ENCODE data around the gene SPATS2.
A peak's percentile ranks its signal among the peaks of the same experiment; 100 is the strongest.
"Not testable (repeated sequence)": the region's sequence is repeated elsewhere in the genome, so short reads cannot be mapped to it uniquely, and the experiment has no call there.

The SPATS2 gene

GRCh38 chr12:49367381-49368239 is at the start of gene SPATS2:
Gene SPATS2, plus strand, starts transcription at chr12:49367462. Its CDS starts 93,551 bp downstream, at chr12:49461013.
- no peaks in the 10 kb centered on the region for H4K20me1 ChIP-seq (ENCODE audit: control insufficient read depth, insufficient read depth, low read depth, low read length)
- H3F3A ChIP-seq (ENCODE audit: control insufficient read depth, insufficient read depth): peaks cover 17% of the 10 kb centered on the region
- H3K4me1 ChIP-seq (ENCODE audit: control insufficient read depth, low read length): peaks cover 34% of the 10 kb centered on the region
- peak within 1 kb of the TSS; percentile 84 for H3K27ac ChIP-seq (ENCODE audit: low read depth, low read length)
- H3K4me3 ChIP-seq (ENCODE audit: low read length): peak within 1 kb of the TSS; percentile 95
- no peaks in the 10 kb centered on the region for H3K9me2 ChIP-seq (replicated peaks; ENCODE audit: control insufficient read depth, low read length)
- H3K4me2 ChIP-seq (ENCODE audit: low read length): peak within 1 kb of the TSS; percentile 96
- H3K9me3 ChIP-seq (ENCODE audit: control insufficient read depth, insufficient read depth, low read length): no peaks in the 10 kb centered on the region
- TF ChIP-seq EZH2phosphoT487 (IDR thresholded peaks at IDR 0.05; ENCODE audit: borderline replicate concordance, low read length) (no peak), CTCF (IDR thresholded peaks at IDR 0.05; ENCODE audit: low read depth, low read length, poor library complexity, severe bottlenecking) (no peak)
- peaks cover 9% of the 10 kb centered on the region; the same call in 1 of the 2 replicates for H3K36me3 ChIP-seq (ENCODE audit: control insufficient read depth, low read length)
- H3K27me3 ChIP-seq (ENCODE audit: control insufficient read depth, low read length): no peaks in the 10 kb centered on the region
- peaks cover 51% of the 10 kb centered on the region for H3K79me2 ChIP-seq (ENCODE audit: control insufficient read depth, low read length)

- not testable (repeated sequence) for H3K9me3 ChIP-seq (ENCODE audit: control insufficient read depth, insufficient read depth, low read length); H3F3A ChIP-seq (ENCODE audit: control insufficient read depth, insufficient read depth); H4K20me1 ChIP-seq (ENCODE audit: control insufficient read depth, insufficient read depth, low read depth, low read length); H3K9me2 ChIP-seq (replicated peaks; ENCODE audit: control insufficient read depth, low read length); H3K27me3 ChIP-seq (ENCODE audit: control insufficient read depth, low read length); H3K4me3 ChIP-seq (ENCODE audit: low read length); H3K4me2 ChIP-seq (ENCODE audit: low read length); H3K27ac ChIP-seq (ENCODE audit: low read depth, low read length)
- peaks cover 22% of the 10 kb centered on the region for H3K36me3 ChIP-seq (ENCODE audit: control insufficient read depth, low read length)
- peaks cover 20% of the 10 kb centered on the region for H3K4me1 ChIP-seq (ENCODE audit: control insufficient read depth, low read length)
- H3K79me2 ChIP-seq (ENCODE audit: control insufficient read depth, low read length): peaks cover 20% of the 10 kb centered on the region
Measured at GRCh38 chr12:49320411-49321103, 46.7 kb upstream of the SPATS2 start.

- no peaks in the 10 kb centered on the region for H3F3A ChIP-seq (ENCODE audit: control insufficient read depth, insufficient read depth)
- H3K4me1 ChIP-seq (ENCODE audit: control insufficient read depth, low read length): peaks cover 20% of the 10 kb centered on the region
- peak overlapping the region; percentile 78 for H3K4me2 ChIP-seq (ENCODE audit: low read length)
- peak overlapping the region; percentile 19; the same call in 1 of the 2 replicates for H3K27ac ChIP-seq (ENCODE audit: low read depth, low read length)
- H4K20me1 ChIP-seq (ENCODE audit: control insufficient read depth, insufficient read depth, low read depth, low read length): no peaks in the 10 kb centered on the region
- no peaks in the 10 kb centered on the region for H3K9me3 ChIP-seq (ENCODE audit: control insufficient read depth, insufficient read depth, low read length)
- TF ChIP-seq EZH2phosphoT487 (IDR thresholded peaks at IDR 0.05; ENCODE audit: borderline replicate concordance, low read length) (no peak), CTCF (IDR thresholded peaks at IDR 0.05; ENCODE audit: low read depth, low read length, poor library complexity, severe bottlenecking) (no peak)
- no peaks in the 10 kb centered on the region for H3K27me3 ChIP-seq (ENCODE audit: control insufficient read depth, low read length)
- peak overlapping the region; percentile 87 for H3K4me3 ChIP-seq (ENCODE audit: low read length)
- H3K9me2 ChIP-seq (replicated peaks; ENCODE audit: control insufficient read depth, low read length): no peaks in the 10 kb centered on the region
- H3K79me2 ChIP-seq (ENCODE audit: control insufficient read depth, low read length): peaks cover 23% of the 10 kb centered on the region
- peaks cover 40% of the 10 kb centered on the region for H3K36me3 ChIP-seq (ENCODE audit: control insufficient read depth, low read length)
Measured at GRCh38 chr12:49322367-49322707, 44.9 kb upstream of the SPATS2 start.
